ENCODE measurements around the gene ARMC10. TPM values are rescaled to one million over a fixed set of nuclear protein-coding genes. Genes with fewer than 3 reads are reported as not detected.
"Not testable (repeated sequence)": the region's sequence is repeated elsewhere in the genome, so short reads cannot be mapped to it uniquely, and the experiment has no call there.

Gene ARMC10
- total RNA-seq, 4 donors from 2014 or later = 25.7 to 44.7 (median 34.0) TPM

DNA sequence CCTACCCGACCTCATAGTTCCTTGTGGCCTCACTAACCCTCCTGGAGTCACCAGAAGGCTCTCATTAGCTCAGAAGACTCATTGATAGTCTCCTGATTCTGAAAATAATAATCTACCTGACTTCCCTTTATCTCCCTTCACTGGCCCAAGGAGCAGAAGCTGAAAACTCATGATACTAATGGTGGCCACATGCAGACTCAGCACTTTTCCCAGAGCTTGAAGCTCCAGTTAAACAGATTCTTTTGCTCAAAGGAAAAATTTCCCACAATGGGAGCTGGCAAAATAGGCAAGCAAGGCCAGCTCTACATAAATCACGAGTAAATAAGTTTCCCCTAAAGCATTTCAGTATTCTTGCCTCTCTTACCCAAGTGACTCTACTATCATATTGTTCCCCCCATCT, 65.7 kb downstream of the ARMC10 start:
- Histone ChIP-seq H3K4me1 (peaks cover 0 to 6% (median 0%) of the 10 kb centered on the region in 3 donors), H3K9me3 (no peaks in the 10 kb centered on the region), H3K27ac (no peak overlapping the region), H3K36me3 (no peaks in the 10 kb centered on the region), H3K27me3 (no peaks in the 10 kb centered on the region), H3K4me3 (no peak overlapping the region)
- TF ChIP-seq POLR2A (IDR thresholded peaks at IDR 0.05) (no peak), EP300 (IDR thresholded peaks at IDR 0.05) (no peak), POLR2AphosphoS5 (IDR thresholded peaks at IDR 0.05) (no peak)
- TF ChIP-seq, protein P1, sequence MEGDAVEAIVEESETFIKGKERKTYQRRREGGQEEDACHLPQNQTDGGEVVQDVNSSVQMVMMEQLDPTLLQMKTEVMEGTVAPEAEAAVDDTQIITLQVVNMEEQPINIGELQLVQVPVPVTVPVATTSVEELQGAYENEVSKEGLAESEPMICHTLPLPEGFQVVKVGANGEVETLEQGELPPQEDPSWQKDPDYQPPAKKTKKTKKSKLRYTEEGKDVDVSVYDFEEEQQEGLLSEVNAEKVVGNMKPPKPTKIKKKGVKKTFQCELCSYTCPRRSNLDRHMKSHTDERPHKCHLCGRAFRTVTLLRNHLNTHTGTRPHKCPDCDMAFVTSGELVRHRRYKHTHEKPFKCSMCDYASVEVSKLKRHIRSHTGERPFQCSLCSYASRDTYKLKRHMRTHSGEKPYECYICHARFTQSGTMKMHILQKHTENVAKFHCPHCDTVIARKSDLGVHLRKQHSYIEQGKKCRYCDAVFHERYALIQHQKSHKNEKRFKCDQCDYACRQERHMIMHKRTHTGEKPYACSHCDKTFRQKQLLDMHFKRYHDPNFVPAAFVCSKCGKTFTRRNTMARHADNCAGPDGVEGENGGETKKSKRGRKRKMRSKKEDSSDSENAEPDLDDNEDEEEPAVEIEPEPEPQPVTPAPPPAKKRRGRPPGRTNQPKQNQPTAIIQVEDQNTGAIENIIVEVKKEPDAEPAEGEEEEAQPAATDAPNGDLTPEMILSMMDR (IDR thresholded peaks at IDR 0.05) = no peak
- WGBS, 2 donors (ENCODE audit: low coverage in 1 of 2) = 82 to 94% methylated on average over 1 of the region's 2 CpGs
- no peak for ATAC-seq

DNA sequence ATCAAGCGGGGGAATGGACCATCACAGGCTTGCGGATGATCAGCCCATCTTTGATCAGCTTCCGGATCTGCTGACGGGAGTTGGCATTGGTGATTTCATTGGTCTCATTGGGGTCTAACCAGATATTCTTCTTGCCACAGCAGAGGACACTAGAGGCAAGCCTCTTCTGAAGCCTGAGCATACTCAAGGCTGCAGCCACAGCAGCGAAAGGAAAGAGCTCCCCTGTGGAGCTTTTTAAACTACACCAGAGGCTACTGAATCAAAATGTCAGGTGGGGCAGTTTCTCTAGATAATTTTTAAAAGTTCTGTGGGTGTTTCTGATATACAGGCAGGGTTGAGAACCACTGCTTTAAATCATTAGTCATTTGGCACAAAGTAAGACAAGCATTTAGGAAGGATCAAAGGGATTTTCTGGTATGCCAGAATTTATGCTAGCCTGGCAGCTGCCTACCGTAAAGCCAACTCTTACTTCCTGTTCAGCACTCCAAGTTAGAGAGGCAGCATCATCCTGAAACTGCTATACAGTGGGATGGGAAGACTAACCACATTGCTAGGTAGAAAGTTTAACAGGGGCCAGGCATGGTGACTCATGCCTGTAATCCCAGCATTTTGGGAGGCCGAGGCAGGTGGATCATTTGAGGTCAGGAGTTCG, 66.9 kb downstream of the ARMC10 start:
- WGBS, 2 donors (ENCODE audit: low coverage in 1 of 2) = 83 to 100% methylated on average over 1 of the region's 8 CpGs
- ATAC-seq = no peak
- no peaks in the 10 kb centered on the region for H3K27me3 ChIP-seq
- H3K36me3 ChIP-seq = no peaks in the 10 kb centered on the region
- H3K4me3 ChIP-seq = no peak overlapping the region
- no peak overlapping the region for H3K27ac ChIP-seq
- H3K4me1 ChIP-seq = peaks cover 0 to 17% (median 0%) of the 10 kb centered on the region in 3 donors
- TF ChIP-seq EP300 (IDR thresholded peaks at IDR 0.05) = no peak
- TF ChIP-seq, protein P1 (IDR thresholded peaks at IDR 0.05) = no peak
- TF ChIP-seq POLR2AphosphoS5 (IDR thresholded peaks at IDR 0.05) = no peak
- TF ChIP-seq POLR2A (IDR thresholded peaks at IDR 0.05) = no peak
- no peaks in the 10 kb centered on the region for H3K9me3 ChIP-seq

DNA sequence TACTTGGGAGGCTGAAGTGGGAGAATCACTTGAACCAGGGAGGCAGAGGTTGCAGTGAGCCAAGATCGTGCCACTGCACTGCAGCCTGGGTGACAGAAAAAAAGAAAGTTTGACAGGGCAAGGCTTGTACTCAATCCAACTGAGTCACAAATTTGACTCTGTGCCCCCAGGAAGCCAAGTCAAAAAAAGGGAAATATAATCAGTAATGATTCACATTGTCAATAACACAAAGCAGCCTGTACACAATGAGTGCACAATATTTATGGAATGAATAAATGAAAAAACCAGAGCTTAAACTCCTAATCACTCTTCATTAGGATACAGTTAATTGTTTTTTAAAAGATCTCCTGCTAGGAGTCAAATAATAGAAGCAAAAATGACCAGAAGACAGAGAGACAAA, 67.6 kb downstream of the ARMC10 start:
- ATAC-seq = no peak
- Histone ChIP-seq H3K27ac (no peak overlapping the region), H3K4me3 (no peak overlapping the region), H3K27me3 (no peaks in the 10 kb centered on the region), H3K9me3 (no peaks in the 10 kb centered on the region), H3K36me3 (no peaks in the 10 kb centered on the region), H3K4me1 (peaks cover 0 to 23% (median under 1%) of the 10 kb centered on the region in 3 donors)
- TF ChIP-seq POLR2A (IDR thresholded peaks at IDR 0.05) = no peak
- 88% methylated on average over 1 of the region's 1 CpG; no CpG with 5 or more reads in 1 of the 2 donors for WGBS, 2 donors (ENCODE audit: low coverage in 1 of 2)

DNA sequence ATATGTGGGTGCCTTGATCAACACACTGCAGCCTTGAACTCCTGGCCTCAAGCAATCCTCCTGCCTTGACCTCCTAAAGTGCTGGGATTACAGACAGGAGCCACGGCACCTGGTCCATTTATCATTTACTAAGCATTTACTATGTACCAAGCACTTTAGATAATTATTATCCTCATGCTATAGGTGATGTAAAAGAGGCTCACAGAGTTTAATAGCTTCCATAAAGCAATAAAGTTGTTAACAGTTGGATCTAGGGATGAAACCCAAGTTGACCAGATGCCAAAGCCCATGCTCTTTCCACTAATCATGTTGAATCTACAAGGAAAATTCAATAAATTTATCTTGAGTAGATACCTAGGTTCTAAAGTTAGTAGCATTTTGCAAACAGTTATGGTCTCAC, 68.9 kb downstream of the ARMC10 start:
- Histone ChIP-seq H3K4me3 (no peak overlapping the region), H3K27ac (no peak overlapping the region), H3K27me3 (no peaks in the 10 kb centered on the region), H3K36me3 (no peaks in the 10 kb centered on the region), H3K4me1 (peaks cover 4 to 33% (median 6%) of the 10 kb centered on the region in 3 donors), H3K9me3 (no peaks in the 10 kb centered on the region)
- WGBS, 2 donors (ENCODE audit: low coverage in 1 of 2) = 88 to 92% methylated on average over 1 of the region's 1 CpG
- ATAC-seq = no peak
- no peak for TF ChIP-seq POLR2A (IDR thresholded peaks at IDR 0.05)
- no peak for TF ChIP-seq POLR2AphosphoS5 (IDR thresholded peaks at IDR 0.05)
- TF ChIP-seq, protein P1 (IDR thresholded peaks at IDR 0.05) = no peak
- no peak for TF ChIP-seq EP300 (IDR thresholded peaks at IDR 0.05)

DNA sequence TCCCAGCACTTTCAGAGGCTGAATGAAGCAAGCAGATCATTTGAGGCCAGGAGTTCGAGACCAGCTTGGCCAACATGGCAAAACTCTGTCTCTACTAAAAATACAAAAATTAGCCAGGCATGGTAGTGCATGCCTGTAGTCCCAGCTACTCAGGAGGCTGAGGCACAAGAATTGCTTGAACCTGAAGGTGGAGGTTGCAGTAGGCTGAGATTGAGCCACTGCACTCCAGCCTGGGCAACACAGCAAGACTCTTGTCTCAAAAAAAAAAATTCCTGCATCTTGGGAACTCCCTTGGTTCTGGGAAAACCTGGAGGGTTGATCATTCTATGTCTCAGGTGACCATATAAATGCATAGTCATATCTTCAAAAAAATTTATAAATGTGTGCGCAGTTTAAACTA, 69.8 kb downstream of the ARMC10 start:
- H3K9me3 ChIP-seq, ATAC-seq, H3K36me3 ChIP-seq, H3K4me3 ChIP-seq, H3K27ac ChIP-seq, H3K27me3 ChIP-seq: not testable (repeated sequence)
- peaks cover 4 to 36% (median 6%) of the 10 kb centered on the region in 3 donors for H3K4me1 ChIP-seq
- 89 to 100% methylated on average over 1 to 2 of the region's 2 CpGs for WGBS, 2 donors (ENCODE audit: low coverage in 1 of 2)

Measured in gastroesophageal sphincter (tissue), 4 donors.